T-helper 17 cell (primary cell): ENCODE results near the gene CLOCK. TPM values are rescaled to one million over a fixed set of nuclear protein-coding genes. Genes with fewer than 3 reads are reported as not detected.
"Not testable (repeated sequence)": the region's sequence is repeated elsewhere in the genome, so short reads cannot be mapped to it uniquely, and the experiment has no call there.

ENCODE experiments used
- ATAC-seq: fragments of 150-1000 bp; cut with Tn5 transposase; 2 replicates; pipeline ENCODE4 v1.10.0; 2021; ENCODE audit warnings: mild to moderate bottlenecking, moderate library complexity
- DNase-seq, 3 donors: peaks; one replicate each; pipeline versions ENCODE4 v3.0.0 to v3.0.0-alpha.2; 2020 to 2021
- H3K9me3 ChIP-seq: one replicate; pipeline ENCODE4 v1.7.0; 2013; ENCODE audit warnings: low read length, mild to moderate bottlenecking; ENCODE audit not compliant: control insufficient read depth, poor library complexity, severe bottlenecking
- H3K27ac Mint-ChIP-seq: one replicate; pipeline ENCODE4 v1.8.0; 2022; ENCODE audit warnings: mild to moderate bottlenecking, moderate library complexity, mixed read lengths
- H3K27me3 Mint-ChIP-seq: one replicate; pipeline ENCODE4 v1.8.0; 2022; ENCODE audit warnings: mixed read lengths
- H3K36me3 Mint-ChIP-seq: one replicate; pipeline ENCODE4 v1.8.0; 2022; ENCODE audit warnings: low read depth, mixed read lengths
- H3K4me1 Mint-ChIP-seq: one replicate; pipeline ENCODE4 v1.8.0; 2022; ENCODE audit warnings: mild to moderate bottlenecking, mixed read lengths
- H3K4me3 Mint-ChIP-seq: one replicate; pipeline ENCODE4 v1.8.0; 2022; ENCODE audit warnings: mild to moderate bottlenecking, moderate library complexity, mixed read lengths
- total RNA-seq, 4 donors: library from RNA in 2 of 4; stranded (reverse) in 2 of 4; gene quantifications; one replicate each; pipeline ENCODE4 v1.2.3 and lab custom pipeline; 2022 to 2026

The CLOCK gene
- total RNA-seq, result 10 to 100 TPM; 11.6 to 15.1 TPM
- 38.7 to 51.1 reads per million in 2 donors for total RNA-seq (lab: John Stamatoyannopoulos, UW)

GRCh38 chr4:55546756-55547465 is at the start of gene CLOCK:
Gene CLOCK (minus strand): TSS chr4:55546909. CDS start chr4:55482785, 64,124 bp downstream.
- no peaks in the 10 kb centered on the region for H3K27me3 Mint-ChIP-seq
- peak; percentile 75 for ATAC-seq
- peak within 1 kb of the TSS; percentile 90 for H3K27ac Mint-ChIP-seq
- peak within 1 kb of the TSS; percentile 93 for H3K4me3 Mint-ChIP-seq
- H3K4me1 Mint-ChIP-seq, result peaks cover 23% of the 10 kb centered on the region
- no peaks in the 10 kb centered on the region for H3K9me3 ChIP-seq
- peak; percentile 77 to 85 (median 84) for DNase-seq
- no peaks in the 10 kb centered on the region for H3K36me3 Mint-ChIP-seq

GRCh38 chr4:55592014-55592413 is 45.3 kb upstream of the CLOCK start, which contains the start of gene PDCL2:
Gene PDCL2 (minus strand): TSS chr4:55592245. CDS start chr4:55592109, 136 bp downstream.
- Mint-ChIP-seq H3K4me1 (no peaks in the 10 kb centered on the region), H3K27ac (no peak within 1 kb of the TSS), H3K36me3 (peaks cover 5% of the 10 kb centered on the region), H3K4me3 (no peak within 1 kb of the TSS), H3K27me3 (no peaks in the 10 kb centered on the region)
- ATAC-seq, result no peak
- DNase-seq, result no peak
- no peaks in the 10 kb centered on the region for H3K9me3 ChIP-seq

GRCh38 chr4:55588160-55588559 is 41.5 kb upstream of the CLOCK start:
- Mint-ChIP-seq H3K27ac (no peak overlapping the region), H3K4me3 (no peak overlapping the region), H3K27me3 (peaks cover 5% of the 10 kb centered on the region), H3K4me1 (no peaks in the 10 kb centered on the region), H3K36me3 (peaks cover 9% of the 10 kb centered on the region)
- no peak for ATAC-seq
- DNase-seq, result no peak
- no peaks in the 10 kb centered on the region for H3K9me3 ChIP-seq

GRCh38 chr4:55582773-55583172 is 36.1 kb upstream of the CLOCK start:
- H3K4me1 Mint-ChIP-seq, H3K27me3 Mint-ChIP-seq, H3K4me3 Mint-ChIP-seq, H3K36me3 Mint-ChIP-seq, DNase-seq, ATAC-seq, H3K27ac Mint-ChIP-seq, H3K9me3 ChIP-seq: not testable (repeated sequence)

GRCh38 chr4:55578341-55579010 is 31.8 kb upstream of the CLOCK start:
- Mint-ChIP-seq H3K27ac (no peak overlapping the region), H3K36me3 (no peaks in the 10 kb centered on the region), H3K4me3 (no peak overlapping the region), H3K4me1 (no peaks in the 10 kb centered on the region), H3K27me3 (no peaks in the 10 kb centered on the region)
- DNase-seq, result no peak
- peaks cover 4% of the 10 kb centered on the region for H3K9me3 ChIP-seq
- ATAC-seq, result no peak

- DNase-seq (no peak), ATAC-seq (no peak)
- Mint-ChIP-seq H3K27ac (no peak overlapping the region), H3K4me3 (no peak overlapping the region), H3K27me3 (peaks cover 7% of the 10 kb centered on the region), H3K4me1 (no peaks in the 10 kb centered on the region), H3K36me3 (no peaks in the 10 kb centered on the region)
- H3K9me3 ChIP-seq, result peaks cover 4% of the 10 kb centered on the region
Observed at GRCh38 chr4:55575513-55575912, 28.8 kb upstream of the CLOCK start.

GRCh38 chr4:55574252-55574651 is 27.5 kb upstream of the CLOCK start:
- Mint-ChIP-seq H3K27ac (no peak overlapping the region), H3K4me3 (no peak overlapping the region), H3K27me3 (peaks cover 7% of the 10 kb centered on the region), H3K36me3 (no peaks in the 10 kb centered on the region), H3K4me1 (no peaks in the 10 kb centered on the region)
- DNase-seq (no peak), ATAC-seq (no peak)
- peaks cover 4% of the 10 kb centered on the region for H3K9me3 ChIP-seq

GRCh38 chr4:55571806-55572205 is 25.1 kb upstream of the CLOCK start:
- Mint-ChIP-seq H3K4me3 (no peak overlapping the region), H3K36me3 (no peaks in the 10 kb centered on the region), H3K27me3 (peaks cover 7% of the 10 kb centered on the region), H3K4me1 (no peaks in the 10 kb centered on the region), H3K27ac (no peak overlapping the region)
- H3K9me3 ChIP-seq, result peaks cover 4% of the 10 kb centered on the region
- ATAC-seq, result no peak
- DNase-seq, result no peak

- Mint-ChIP-seq H3K4me1 (no peaks in the 10 kb centered on the region), H3K36me3 (no peaks in the 10 kb centered on the region), H3K4me3 (no peak overlapping the region), H3K27ac (no peak overlapping the region), H3K27me3 (peaks cover 7% of the 10 kb centered on the region)
- no peak for ATAC-seq
- DNase-seq, result no peak
- no peaks in the 10 kb centered on the region for H3K9me3 ChIP-seq
Observed at GRCh38 chr4:55568905-55569504, 22.3 kb upstream of the CLOCK start.

GRCh38 chr4:55561889-55562288 is 15.2 kb upstream of the CLOCK start:
- no peaks in the 10 kb centered on the region for H3K27me3 Mint-ChIP-seq
- H3K27ac Mint-ChIP-seq, result no peak overlapping the region
- no peaks in the 10 kb centered on the region for H3K36me3 Mint-ChIP-seq
- H3K9me3 ChIP-seq, result no peaks in the 10 kb centered on the region
- peaks cover 3% of the 10 kb centered on the region for H3K4me1 Mint-ChIP-seq
- no peak for ATAC-seq
- H3K4me3 Mint-ChIP-seq, result no peak overlapping the region
- no peak for DNase-seq

GRCh38 chr4:55560096-55560495 is 13.4 kb upstream of the CLOCK start:
- no peak for ATAC-seq
- Mint-ChIP-seq H3K27ac (no peak overlapping the region), H3K4me1 (peaks cover 3% of the 10 kb centered on the region), H3K36me3 (no peaks in the 10 kb centered on the region), H3K27me3 (peaks cover 2% of the 10 kb centered on the region), H3K4me3 (no peak overlapping the region)
- DNase-seq, result no peak
- H3K9me3 ChIP-seq, result no peaks in the 10 kb centered on the region

GRCh38 chr4:55554453-55555030 is 7.8 kb upstream of the CLOCK start:
- Mint-ChIP-seq H3K27me3 (peaks cover 6% of the 10 kb centered on the region), H3K4me3 (no peak overlapping the region), H3K27ac (no peak overlapping the region), H3K36me3 (no peaks in the 10 kb centered on the region), H3K4me1 (peaks cover 4% of the 10 kb centered on the region)
- DNase-seq, result no peak
- no peaks in the 10 kb centered on the region for H3K9me3 ChIP-seq
- ATAC-seq, result peak; percentile 46
